Adrenal gland (tissue), 5 donors: ENCODE measurements around the gene MMEL1.

Experiments
- CTCF ChIP-seq, 6 experiments: fragments of 450-650 bp in 4 of 6; fragments of 200-600 bp in 2 of 6; sonication (generic) in 1 of 6; IDR thresholded peaks; 1 replicate in 5 of 6; 2 replicates in 1 of 6; pipeline versions ENCODE4 v1.5.1 to v1.8.0; 2016 to 2021; ENCODE audit warnings: antibody characterized with exemption in 6 of 6, mild to moderate bottlenecking in 2 of 6, moderate library complexity in 1 of 6
- POLR2A ChIP-seq, 2 donors: fragments of 450-650 bp; IDR thresholded peaks; one replicate each; pipeline ENCODE4 v1.6.1; 2017; ENCODE audit warnings: antibody characterized with exemption in 2 of 2, mild to moderate bottlenecking in 2 of 2, moderate library complexity in 1 of 2
- donor health status: DM: no; HTN: no; CAD: no.

- TF ChIP-seq CTCF (IDR thresholded peaks at IDR 0.05) (no peak), POLR2A (IDR thresholded peaks at IDR 0.05) (no peak)
Observed at GRCh38 chr1:2601721-2602303, 31.0 kb downstream of the MMEL1 start.
